CD4-positive, alpha-beta T cell (primary cell): ENCODE data around the gene NFIA. TPM values are rescaled to one million over a fixed set of nuclear protein-coding genes. Genes with fewer than 3 reads are reported as not detected.

Experiments
- ATAC-seq: fragments of 200-7000 bp; cut with Tn5 transposase; one replicate; pipeline ENCODE4 v1.10.0; 2022; ENCODE audit warnings: mild to moderate bottlenecking; ENCODE audit not compliant: poor library complexity
- CTCF ChIA-PET: fragments of 350-600 bp; sonication (Branson Sonifier 250); formaldehyde crosslinking; loops from one replicate; lab custom pipeline; 2021; ENCODE audit warnings: antibody characterized with exemption, inconsistent platforms; lab: Charles Lee
- POLR2A ChIA-PET: fragments of 350-600 bp; sonication (Branson Sonifier 250); formaldehyde crosslinking; loops from one replicate; lab custom pipeline; 2021; ENCODE audit warnings: antibody characterized with exemption, inconsistent platforms; lab: Charles Lee
- DNase-seq, 14 experiments: peaks; one replicate each; pipeline ENCODE4 v3.0.0-alpha.2; 2013 to 2020; ENCODE audit warnings: mixed read lengths in 2 of 14
- H3K27ac ChIP-seq, 2 donors: one replicate each; pipeline versions ENCODE4 v1.5.1 to v1.7.0; 2013; ENCODE audit warnings: low read length in 2 of 2, low read depth in 1 of 2, mild to moderate bottlenecking in 1 of 2
- H3K27me3 ChIP-seq, 2 experiments: 1 replicate in 1 of 2; 2 replicates in 1 of 2; pipeline versions ENCODE4 v1.6.1 to v1.7.0; 2013; ENCODE audit warnings: low read length in 2 of 2, control low read depth in 1 of 2, mild to moderate bottlenecking in 1 of 2, moderate library complexity in 1 of 2; ENCODE audit not compliant: insufficient read depth in 2 of 2, control insufficient read depth in 1 of 2
- H3K36me3 ChIP-seq: one replicate; pipeline ENCODE4 v1.6.1; 2013; ENCODE audit warnings: low read length, control low read depth; ENCODE audit not compliant: insufficient read depth
- H3K4me1 ChIP-seq: one replicate; pipeline ENCODE4 v1.6.1; 2013; ENCODE audit warnings: low read length, control low read depth; ENCODE audit not compliant: insufficient read depth
- H3K4me3 ChIP-seq: one replicate; pipeline ENCODE4 v1.5.1; 2013; ENCODE audit warnings: mild to moderate bottlenecking, low read length, moderate library complexity
- H3K9me3 ChIP-seq, 2 experiments: 1 replicate in 1 of 2; 2 replicates in 1 of 2; pipeline versions ENCODE4 v1.6.1 to v1.7.0; 2013; ENCODE audit warnings: low read length in 2 of 2, mild to moderate bottlenecking in 2 of 2, control low read depth in 1 of 2, moderate library complexity in 1 of 2; ENCODE audit not compliant: control insufficient read depth in 1 of 2, insufficient read depth in 1 of 2
- H3K27ac Mint-ChIP-seq: one replicate; pipeline ENCODE4 v1.8.0; 2020; ENCODE audit warnings: mixed read lengths
- H3K27me3 Mint-ChIP-seq: one replicate; pipeline ENCODE4 v1.8.0; 2021; ENCODE audit warnings: mixed read lengths
- H3K36me3 Mint-ChIP-seq: one replicate; pipeline ENCODE4 v1.8.0; 2021; ENCODE audit warnings: low read depth, mixed read lengths
- H3K4me1 Mint-ChIP-seq: one replicate; pipeline ENCODE4 v1.8.0; 2021; ENCODE audit warnings: low read depth, mixed read lengths
- H3K4me3 Mint-ChIP-seq: one replicate; pipeline ENCODE4 v1.8.0; 2020; ENCODE audit warnings: mild to moderate bottlenecking, mixed read lengths
- H3K9me3 Mint-ChIP-seq: one replicate; pipeline ENCODE4 v1.8.0; 2020; ENCODE audit warnings: mixed read lengths
- intact Hi-C, 2 experiments: fragments of 100-400 bp; cut with DNase I in 1 of 2; cut with micrococcal nuclease in 1 of 2; formaldehyde crosslinking; loops; one replicate each; pipeline versions ENCODE4 v1.15.1 to v1.9.0; 2023 to 2025; cut with DNase I, micrococcal nuclease
- total RNA-seq, 174 experiments: library from RNA in 2 of 174; stranded (reverse) in 2 of 174; gene quantifications; one replicate each; pipeline ENCODE4 v1.2.3 and lab custom pipeline; 2021 to 2026
- TF ChIP-seq, protein P1 (sequence below): fragments of 200-600 bp; IDR thresholded peaks from one replicate; pipeline ENCODE4 v1.8.0; 2022; ENCODE audit warnings: antibody characterized with exemption, mild to moderate bottlenecking

The NFIA gene
- total RNA-seq, 2 experiments from 2014 or later: 4.8 to 5.9 TPM

DNA sequence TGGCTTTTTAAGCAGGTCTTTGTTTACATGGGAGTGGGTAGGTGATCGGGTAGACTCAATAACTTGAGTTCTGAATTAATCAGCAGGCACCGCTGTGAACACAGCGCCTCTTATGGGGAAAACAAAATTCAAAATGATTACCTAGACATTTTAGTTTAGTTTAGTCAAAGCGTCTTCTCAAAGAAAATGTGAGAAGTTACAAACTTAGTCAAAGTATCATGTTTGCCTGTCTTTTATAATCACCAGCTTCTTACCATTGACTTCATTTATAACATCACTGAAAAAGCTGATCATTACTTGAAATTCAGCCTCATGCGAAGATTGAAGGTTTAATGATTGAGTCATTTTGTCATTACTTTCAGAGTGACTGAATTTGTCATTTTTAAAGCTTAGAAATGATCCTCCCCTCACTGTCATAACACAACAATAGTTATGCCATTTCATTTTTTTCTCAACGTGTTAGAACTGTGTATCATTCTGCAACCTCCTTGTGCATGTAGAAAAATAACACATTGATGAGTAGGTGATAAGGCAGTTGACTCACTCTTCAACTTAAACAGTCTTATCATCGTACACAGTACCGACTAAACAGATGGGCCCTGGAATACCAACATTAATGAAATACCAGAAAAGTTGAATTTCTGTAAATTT, 188.5 kb downstream of the NFIA start:
- Histone ChIP-seq H3K9me3 (no peaks in the 10 kb centered on the region), H3K27ac (no peak overlapping the region), H3K4me1 (no peaks in the 10 kb centered on the region), H3K27me3 (no peaks in the 10 kb centered on the region), H3K36me3 (no peaks in the 10 kb centered on the region), H3K4me3 (no peak overlapping the region)
- no peak overlapping the region for H3K27ac Mint-ChIP-seq
- H3K36me3 Mint-ChIP-seq: no peaks in the 10 kb centered on the region
- POLR2A ChIA-PET: no interaction called here
- ATAC-seq (no peak), DNase-seq (peak in 2 of 14 experiments; percentile 2 to 17)
- H3K4me1 Mint-ChIP-seq: peaks cover 17% of the 10 kb centered on the region
- CTCF ChIA-PET: no interaction called here
- no peaks in the 10 kb centered on the region for H3K27me3 Mint-ChIP-seq
- TF ChIP-seq, protein P1, sequence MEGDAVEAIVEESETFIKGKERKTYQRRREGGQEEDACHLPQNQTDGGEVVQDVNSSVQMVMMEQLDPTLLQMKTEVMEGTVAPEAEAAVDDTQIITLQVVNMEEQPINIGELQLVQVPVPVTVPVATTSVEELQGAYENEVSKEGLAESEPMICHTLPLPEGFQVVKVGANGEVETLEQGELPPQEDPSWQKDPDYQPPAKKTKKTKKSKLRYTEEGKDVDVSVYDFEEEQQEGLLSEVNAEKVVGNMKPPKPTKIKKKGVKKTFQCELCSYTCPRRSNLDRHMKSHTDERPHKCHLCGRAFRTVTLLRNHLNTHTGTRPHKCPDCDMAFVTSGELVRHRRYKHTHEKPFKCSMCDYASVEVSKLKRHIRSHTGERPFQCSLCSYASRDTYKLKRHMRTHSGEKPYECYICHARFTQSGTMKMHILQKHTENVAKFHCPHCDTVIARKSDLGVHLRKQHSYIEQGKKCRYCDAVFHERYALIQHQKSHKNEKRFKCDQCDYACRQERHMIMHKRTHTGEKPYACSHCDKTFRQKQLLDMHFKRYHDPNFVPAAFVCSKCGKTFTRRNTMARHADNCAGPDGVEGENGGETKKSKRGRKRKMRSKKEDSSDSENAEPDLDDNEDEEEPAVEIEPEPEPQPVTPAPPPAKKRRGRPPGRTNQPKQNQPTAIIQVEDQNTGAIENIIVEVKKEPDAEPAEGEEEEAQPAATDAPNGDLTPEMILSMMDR: no peak
- intact Hi-C loops: no loop called here
- H3K9me3 Mint-ChIP-seq: no peaks in the 10 kb centered on the region
- no peak overlapping the region for H3K4me3 Mint-ChIP-seq

DNA sequence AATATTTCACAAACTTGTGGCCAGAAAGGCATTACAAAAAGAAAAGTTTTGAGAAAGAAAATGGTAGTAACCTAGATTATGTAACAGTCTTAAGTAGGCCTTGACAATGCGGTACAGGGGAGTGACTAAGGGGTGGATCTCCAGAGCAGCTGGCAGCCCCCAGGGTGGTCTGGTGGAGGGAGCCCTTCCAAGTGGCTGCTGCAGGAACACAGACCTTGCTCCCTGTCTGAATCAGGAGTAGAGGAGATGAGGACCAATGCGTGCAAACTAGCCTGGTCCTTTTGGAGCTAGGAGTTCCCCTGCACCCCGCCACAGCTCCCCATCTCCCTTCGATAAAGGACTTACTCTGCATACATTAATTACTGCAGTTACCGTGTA, 189.0 kb downstream of the NFIA start:
- Histone ChIP-seq H3K9me3 (no peaks in the 10 kb centered on the region), H3K4me1 (no peaks in the 10 kb centered on the region), H3K4me3 (no peak overlapping the region), H3K27ac (no peak overlapping the region), H3K36me3 (no peaks in the 10 kb centered on the region), H3K27me3 (no peaks in the 10 kb centered on the region)
- Mint-ChIP-seq H3K27me3 (no peaks in the 10 kb centered on the region), H3K36me3 (no peaks in the 10 kb centered on the region), H3K4me1 (peaks cover 17% of the 10 kb centered on the region), H3K9me3 (no peaks in the 10 kb centered on the region), H3K27ac (no peak overlapping the region), H3K4me3 (no peak overlapping the region)
- ATAC-seq (no peak), DNase-seq (no peak)
- intact Hi-C loops: no loop called here
- ChIA-PET POLR2A (no interaction called here), CTCF (no interaction called here)
- TF ChIP-seq, protein P1: no peak

DNA sequence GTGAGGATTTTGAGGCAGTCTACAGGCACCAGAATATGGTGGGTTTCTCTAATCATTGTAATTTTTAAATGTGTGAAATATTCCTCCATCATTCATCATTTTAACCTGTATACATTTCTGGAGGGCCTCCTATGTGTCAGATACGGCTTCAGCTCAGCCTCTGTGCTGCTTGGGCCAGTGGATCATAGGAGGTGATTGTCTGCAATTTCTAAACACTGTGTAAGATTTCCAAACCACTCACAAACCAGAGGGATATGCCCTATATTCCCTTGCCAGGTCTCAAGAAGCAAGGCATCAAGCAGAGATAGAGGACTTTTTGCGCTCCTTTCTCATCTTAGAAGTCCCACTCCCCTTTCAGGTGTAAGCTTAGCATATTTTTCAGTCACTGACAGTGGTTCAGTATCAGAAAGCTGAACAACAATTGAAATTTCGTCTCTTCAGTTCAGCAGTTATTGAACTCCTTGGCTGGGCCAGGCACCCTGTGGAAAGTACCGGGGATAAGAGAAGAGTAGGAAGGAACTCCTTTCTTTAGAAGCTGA, 190.9 kb downstream of the NFIA start:
- H3K27ac ChIP-seq: no peak overlapping the region
- Mint-ChIP-seq H3K9me3 (no peaks in the 10 kb centered on the region), H3K27ac (no peak overlapping the region), H3K27me3 (no peaks in the 10 kb centered on the region), H3K4me3 (no peak overlapping the region), H3K36me3 (no peaks in the 10 kb centered on the region), H3K4me1 (peaks cover 17% of the 10 kb centered on the region)
- POLR2A ChIA-PET: no interaction called here
- intact Hi-C loops: no loop called here
- no peaks in the 10 kb centered on the region for H3K9me3 ChIP-seq
- DNase-seq (no peak), ATAC-seq (no peak)
- no peaks in the 10 kb centered on the region for H3K36me3 ChIP-seq
- CTCF ChIA-PET: no interaction called here
- no peaks in the 10 kb centered on the region for H3K27me3 ChIP-seq
- TF ChIP-seq, protein P1: no peak
- no peaks in the 10 kb centered on the region for H3K4me1 ChIP-seq
- no peak overlapping the region for H3K4me3 ChIP-seq
